Kidney capillary endothelial cell (primary cell): ENCODE data around the gene KCNT2.

Experiments used
- DNase-seq: peaks from one replicate; pipeline ENCODE4 v3.0.0-alpha.2; 2018; ENCODE audit warnings: low spot score

Gene KCNT2

GRCh38 chr1:196399713-196400112, 208.5 kb downstream of the KCNT2 start:
- DNase-seq: no peak

- DNase-seq: no peak
Measured at GRCh38 chr1:196393742-196394141, 214.5 kb downstream of the KCNT2 start.

GRCh38 chr1:196393282-196393681, 215.0 kb downstream of the KCNT2 start:
- DNase-seq: no peak

- no peak for DNase-seq
Measured at GRCh38 chr1:196387766-196388165, 220.5 kb downstream of the KCNT2 start.

- DNase-seq: no peak
Measured at GRCh38 chr1:196385109-196385508, 223.1 kb downstream of the KCNT2 start.

GRCh38 chr1:196382383-196382782, 225.9 kb downstream of the KCNT2 start:
- DNase-seq: no peak

- DNase-seq: no peak
Measured at GRCh38 chr1:196381544-196381943, 226.7 kb downstream of the KCNT2 start.

GRCh38 chr1:196380316-196380715, 227.9 kb downstream of the KCNT2 start:
- no peak for DNase-seq

GRCh38 chr1:196377811-196378210, 230.4 kb downstream of the KCNT2 start:
- DNase-seq: no peak

- no peak for DNase-seq
Measured at GRCh38 chr1:196376630-196377328, 231.5 kb downstream of the KCNT2 start.

- DNase-seq: no peak
Measured at GRCh38 chr1:196373798-196374197, 234.4 kb downstream of the KCNT2 start.

GRCh38 chr1:196372896-196373536, 235.2 kb downstream of the KCNT2 start:
- DNase-seq: peak; percentile 26

- no peak for DNase-seq
Measured at GRCh38 chr1:196367838-196368237, 240.4 kb downstream of the KCNT2 start.

GRCh38 chr1:196366817-196367495, 241.3 kb downstream of the KCNT2 start:
- no peak for DNase-seq

- no peak for DNase-seq
Measured at GRCh38 chr1:196361112-196361714, 247.0 kb downstream of the KCNT2 start.

- no peak for DNase-seq
Measured at GRCh38 chr1:196357913-196358312, 250.3 kb downstream of the KCNT2 start.

- peak; percentile 13 for DNase-seq
Measured at GRCh38 chr1:196355206-196355786, 252.9 kb downstream of the KCNT2 start.

- no peak for DNase-seq
Measured at GRCh38 chr1:196344453-196344852, 263.8 kb downstream of the KCNT2 start.

- no peak for DNase-seq
Measured at GRCh38 chr1:196324345-196324744, 283.9 kb downstream of the KCNT2 start.

- DNase-seq: no peak
Measured at GRCh38 chr1:196323869-196324268, 284.4 kb downstream of the KCNT2 start.

- no peak for DNase-seq
Measured at GRCh38 chr1:196319301-196319700, 288.9 kb downstream of the KCNT2 start.
